SK-N-SH (cell line): ENCODE results near the gene HK1. TPM values are rescaled to one million over a fixed set of nuclear protein-coding genes. Genes with fewer than 3 reads are reported as not detected.
"Not testable (repeated sequence)": the region's sequence is repeated elsewhere in the genome, so short reads cannot be mapped to it uniquely, and the experiment has no call there.

Source experiments
- CTCF ChIA-PET: fragments of 300-600, 350-600 bp; formaldehyde crosslinking; extraction: SDS; loops from one replicate; lab custom pipeline; 2021; lab: Yijun Ruan, JAX
- POLR2A ChIA-PET: fragments of 350-600 bp; sonication (Branson Sonifier 250); formaldehyde crosslinking; extraction: SDS; loops from one replicate; lab custom pipeline; 2020; ENCODE audit warnings: antibody characterized with exemption, inconsistent platforms; lab: Yijun Ruan, JAX
- DNase-seq: peaks from one replicate; pipeline ENCODE4 v3.0.0; 2012
- H2AFZ ChIP-seq: fragments of 200-600 bp; sonication (generic); 2 replicates; pipeline ENCODE4 v1.8.1; 2016; ENCODE audit warnings: antibody characterized with exemption, mild to moderate bottlenecking, low read depth
- H3F3A ChIP-seq: fragments of 200-600 bp; sonication (generic); replicated peaks from 2 replicates; pipeline ENCODE3; 2016; ENCODE audit warnings: antibody characterized with exemption, mild to moderate bottlenecking; ENCODE audit not compliant: insufficient read depth
- H3K27ac ChIP-seq, 2 experiments: fragments of 200-500 bp in 1 of 2; fragments of 200-600 bp in 1 of 2; sonication (Bioruptor generic) in 1 of 2; sonication (generic), shearing (Covaris generic) in 1 of 2; 2 replicates each; pipeline versions ENCODE4 v1.5.1 to v1.6.1; 2014 to 2016; ENCODE audit warnings: low read depth in 2 of 2, inconsistent platforms in 1 of 2, low read length in 1 of 2, mild to moderate bottlenecking in 1 of 2, mixed read lengths in 1 of 2
- H3K27me3 ChIP-seq: fragments of 200-600 bp; sonication (generic), shearing (Covaris generic); 2 replicates; pipeline ENCODE4 v1.6.1; 2016; ENCODE audit warnings: mixed run types; ENCODE audit not compliant: insufficient read depth
- H3K36me3 ChIP-seq, 2 experiments: fragments of 200-500 bp in 1 of 2; fragments of 200-600 bp in 1 of 2; sonication (Bioruptor generic) in 1 of 2; sonication (generic) in 1 of 2; replicated peaks in 1 of 2; 2 replicates each; pipeline versions ENCODE3 to v1.5.1; 2014 to 2016; ENCODE audit warnings: low read length in 1 of 2, mild to moderate bottlenecking in 1 of 2; ENCODE audit not compliant: insufficient read depth in 2 of 2, control insufficient read depth in 1 of 2
- H3K4me1 ChIP-seq, 2 experiments: fragments of 200-500 bp in 1 of 2; fragments of 200-600 bp in 1 of 2; sonication (Bioruptor generic) in 1 of 2; sonication (generic), shearing (Covaris generic) in 1 of 2; 2 replicates each; pipeline versions ENCODE4 v1.5.1 to v1.6.1; 2014 to 2016; ENCODE audit warnings: low read depth in 1 of 2, low read length in 1 of 2, mixed run types in 1 of 2; ENCODE audit not compliant: insufficient read depth in 2 of 2, control insufficient read depth in 1 of 2
- H3K4me2 ChIP-seq: fragments of 200-600 bp; sonication (generic), shearing (Covaris generic); 2 replicates; pipeline ENCODE4 v1.6.1; 2017; ENCODE audit warnings: mixed run types
- H3K4me3 ChIP-seq, 2 experiments: fragments of 200-500 bp in 1 of 2; fragments of 200-600 bp in 1 of 2; sonication (Bioruptor generic) in 1 of 2; sonication (generic), shearing (Covaris generic) in 1 of 2; 2 replicates each; pipeline versions ENCODE4 v1.5.1 to v1.8.1; 2014 to 2016; ENCODE audit warnings: low read depth in 2 of 2, inconsistent platforms in 1 of 2, low read length in 1 of 2, mild to moderate bottlenecking in 1 of 2, mixed read lengths in 1 of 2, moderate library complexity in 1 of 2
- H3K79me2 ChIP-seq: fragments of 200-600 bp; sonication (generic); 2 replicates; pipeline ENCODE4 v1.8.1; 2017; ENCODE audit warnings: mild to moderate bottlenecking; ENCODE audit not compliant: insufficient read depth
- H3K9ac ChIP-seq: fragments of 200-600 bp; sonication (generic); 2 replicates; pipeline ENCODE4 v1.6.1; 2017; ENCODE audit warnings: mixed run types
- H3K9me2 ChIP-seq: fragments of 200-600 bp; sonication (generic); 2 replicates; pipeline ENCODE4 v1.6.1; 2017; ENCODE audit warnings: mixed run types
- H3K9me3 ChIP-seq: fragments of 200-600 bp; sonication (generic); 2 replicates; pipeline ENCODE4 v1.6.1; 2017; ENCODE audit warnings: mixed run types, mild to moderate bottlenecking, moderate library complexity
- H4K20me1 ChIP-seq: fragments of 200-600 bp; sonication (generic); 2 replicates; pipeline ENCODE4 v1.6.1; 2017; ENCODE audit warnings: mild to moderate bottlenecking, mixed run types; ENCODE audit not compliant: insufficient read depth
- CHD2 ChIP-seq: fragments of 150-350 bp; IDR thresholded peaks from 2 replicates; pipeline ENCODE4 v1.6.1; 2018; ENCODE audit warnings: low read length; ENCODE audit not compliant: partially characterized antibody
- EP300 ChIP-seq, 2 experiments: IDR thresholded peaks; 2 replicates each; pipeline versions ENCODE4 v1.4.0 to v1.6.1; 2012; ENCODE audit warnings: borderline replicate concordance in 1 of 2, low read depth in 1 of 2, low read length in 1 of 2
- FOXJ3 ChIP-seq: sonication (generic); formaldehyde crosslinking; IDR thresholded peaks from 2 replicates; pipeline ENCODE4 v1.5.1; 2020; ENCODE audit warnings: mild to moderate bottlenecking, missing genetic modification reagents
- GATA2 ChIP-seq: sonication (generic); formaldehyde crosslinking; IDR thresholded peaks from 2 replicates; pipeline ENCODE4 v1.5.0; 2020; ENCODE audit warnings: mild to moderate bottlenecking, missing genetic modification reagents
- MXI1 ChIP-seq: IDR thresholded peaks from 2 replicates; pipeline ENCODE4 v1.6.1; 2012; ENCODE audit warnings: mild to moderate bottlenecking, low read depth, low read length, improper control_type of control experiment
- POLR2AphosphoS5 ChIP-seq: IDR thresholded peaks from 2 replicates; pipeline ENCODE4 v1.6.1; 2012; ENCODE audit warnings: low read depth, low read length
- RAD21 ChIP-seq: IDR thresholded peaks from 2 replicates; pipeline ENCODE4 v1.6.1; 2012; ENCODE audit warnings: mild to moderate bottlenecking, low read length
- RCOR1 ChIP-seq: fragments of 150-350 bp; IDR thresholded peaks from 2 replicates; pipeline ENCODE4 v1.6.1; 2017; ENCODE audit warnings: antibody characterized with exemption, low read length
- RFX5 ChIP-seq: IDR thresholded peaks from 2 replicates; pipeline ENCODE4 v1.6.1; 2012; ENCODE audit warnings: mild to moderate bottlenecking, improper control_type of control experiment, low read length
- TAF1 ChIP-seq: IDR thresholded peaks from 2 replicates; pipeline ENCODE4 v1.6.1; 2012; ENCODE audit warnings: low read depth, mild to moderate bottlenecking, low read length, moderate library complexity, borderline replicate concordance
- TCF12 ChIP-seq: IDR thresholded peaks from 2 replicates; pipeline ENCODE4 v1.4.0; 2012
- USF2 ChIP-seq: fragments of 150-350 bp; IDR thresholded peaks from 2 replicates; pipeline ENCODE4 v1.6.1; 2017; ENCODE audit warnings: antibody characterized with exemption, low read length, low read depth, borderline replicate concordance
- YY1 ChIP-seq: IDR thresholded peaks from 2 replicates; pipeline ENCODE4 v1.4.0; 2012; ENCODE audit warnings: low read depth, mild to moderate bottlenecking
- WGBS: methylation state at CpG from one replicate; pipeline ENCODE4 v1.1.6; 2017; ENCODE audit warnings: low lambda C conversion rate; 5-methylcytosine and 5-hydroxymethylcytosine counted together
- polyA plus RNA-seq, 3 experiments: library from polyadenylated mRNA; depleted of rRNA; stranded (reverse); fragments of >200 nt; gene quantifications; 2 replicates each; pipeline ENCODE4 v1.2.3, GENCODE V29; 2012

The HK1 gene
- polyA plus RNA-seq, 1 of the 3 experiments (the other 2 are of a cell fraction): 38.7 TPM

- TF ChIP-seq MXI1 (peak; percentile 54; the same call in 1 of the 2 replicates), EP300 (IDR thresholded peaks at IDR 0.05; ENCODE audit: borderline replicate concordance in 1 of 2, low read depth in 1 of 2, low read length in 1 of 2) (peak in 1 of 2 experiments; percentile 52; a peak in 1 of 4 replicates), RAD21 (peak; percentile 37), RCOR1 (0 out of 2 replicates have a peak, but pooled peaks have one; percentile 16)
- H3K27ac ChIP-seq: peak overlapping the region in 1 of 2 experiments; percentile 75; a peak in 2 of 4 replicates
- H4K20me1 ChIP-seq: peaks cover 93% of the 10 kb centered on the region
- DNase-seq: peak; percentile 80
- H3K4me1 ChIP-seq: peaks cover 15 to 35% of the 10 kb centered on the region in 2 experiments; a peak in 3 of 4 replicates
- H3K4me2 ChIP-seq, H3K9me3 ChIP-seq, H3K4me3 ChIP-seq, H3K9ac ChIP-seq, H3K27me3 ChIP-seq, H2AFZ ChIP-seq, H3F3A ChIP-seq, H3K9me2 ChIP-seq, POLR2A ChIA-PET: not testable (repeated sequence)
- CTCF ChIA-PET: interaction anchor here (0.8 kb wide), 1 partner anchor 86 kb away, joined by 3 read pairs; no protein-coding TSS in a partner anchor
- 61% methylated on average over 23 of the region's 24 CpGs for WGBS
- H3K79me2 ChIP-seq: peaks cover 100% of the 10 kb centered on the region
- H3K36me3 ChIP-seq: peaks cover 0 to 14% of the 10 kb centered on the region in 2 experiments
These were observed 47.6 kb downstream of the HK1 start for GRCh38 chr10:69325637-69326523.

GRCh38 chr10:69326692-69327091, 48.4 kb downstream of the HK1 start:
- Histone ChIP-seq H3K36me3 (peaks cover 0 to 14% of the 10 kb centered on the region in 2 experiments), H3K27ac (peak overlapping the region in 1 of 2 experiments; percentile 75; a peak in 2 of 4 replicates), H3K4me3 (no peak overlapping the region), H3K9ac (no peak overlapping the region), H3K4me1 (peaks cover 7 to 27% of the 10 kb centered on the region in 2 experiments; a peak in 3 of 4 replicates), H2AFZ (no peak overlapping the region), H3K79me2 (peaks cover 100% of the 10 kb centered on the region), H3F3A (no peaks in the 10 kb centered on the region), H3K9me3 (no peaks in the 10 kb centered on the region), H3K4me2 (no peak overlapping the region), H3K27me3 (no peaks in the 10 kb centered on the region), H4K20me1 (peaks cover 92% of the 10 kb centered on the region), H3K9me2 (no peaks in the 10 kb centered on the region)
- ChIA-PET POLR2A (no interaction called here), CTCF (interaction anchor here (1.4 to 1.9 kb wide), 2 partner anchors 11 to 59 kb away, joined by 3 to 4 read pairs; no protein-coding TSS in a partner anchor)
- 93% methylated on average over 3 of the region's 3 CpGs for WGBS
- no peak for DNase-seq
- TF ChIP-seq POLR2AphosphoS5 (no peak), CHD2 (no peak), USF2 (no peak), FOXJ3 (CRISPR knock-in tag) (no peak), RFX5 (no peak), TCF12 (no peak), GATA2 (CRISPR knock-in tag) (no peak), YY1 (no peak), TAF1 (no peak)
- TF ChIP-seq, all 33 proteins: peak for 0
